ENCODE measurements around the gene GARIN1A. TPM values are rescaled to one million over a fixed set of nuclear protein-coding genes. Genes with fewer than 3 reads are reported as not detected.

The GARIN1A gene
- total and polyA plus RNA-seq, 2 of the 4 experiments (the other 2 are of a cell fraction) = 0.18 to 1.4 TPM

DNA sequence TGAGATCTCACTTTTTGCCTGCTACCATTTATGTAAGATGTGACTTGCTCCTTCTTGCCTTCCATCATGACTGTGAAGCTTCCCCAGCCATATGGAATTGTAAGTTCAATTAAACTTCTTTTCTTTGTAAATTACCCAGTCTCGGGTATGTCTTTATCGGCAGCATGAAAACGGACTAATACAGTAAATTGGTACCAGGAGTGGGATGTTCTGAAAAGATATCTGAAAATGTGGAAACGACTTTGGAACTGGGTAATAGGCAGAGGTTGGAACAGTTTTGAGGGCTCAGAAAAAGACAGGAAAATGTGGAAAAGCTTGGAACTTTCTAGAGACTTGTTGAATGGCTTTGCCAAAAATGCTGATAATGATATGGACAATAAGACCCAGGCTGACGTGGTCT lies 10.6 kb upstream of the GARIN1A start:
- no TSS peak for BruUV-seq (replicated peaks)
- CTCF ChIA-PET = no interaction called here

More for the DNA sequence above, 10.6 kb upstream of the GARIN1A start:
- H4K20me1 ChIP-seq (ENCODE audit: insufficient read depth, low read length) = no peaks in the 10 kb centered on the region
- TF ChIP-seq MAFK (IDR thresholded peaks at IDR 0.05; ENCODE audit: low read depth, low read length) (no peak), MAZ (IDR thresholded peaks at IDR 0.05; ENCODE audit: borderline replicate concordance, low read depth, low read length) (no peak), POLR2A (IDR thresholded peaks at IDR 0.05; ENCODE audit: low read depth, low read length) (no peak), RFX5 (IDR thresholded peaks at IDR 0.05; ENCODE audit: low read depth, low read length) (no peak), CEBPB (IDR thresholded peaks at IDR 0.05; ENCODE audit: low read depth, low read length) (no peak), FOS (IDR thresholded peaks at IDR 0.05; ENCODE audit: low read depth, low read length) (no peak), CHD1 (IDR thresholded peaks at IDR 0.05; ENCODE audit: low read depth, low read length) (no peak), SMC3 (IDR thresholded peaks at IDR 0.05; ENCODE audit: low read depth, low read length) (no peak), NFE2L2 (IDR thresholded peaks at IDR 0.05; ENCODE audit: low read depth, low read length) (no peak), MXI1 (IDR thresholded peaks at IDR 0.05; ENCODE audit: borderline replicate concordance, low read depth, low read length) (no peak), BHLHE40 (IDR thresholded peaks at IDR 0.05; ENCODE audit: low read depth, low read length) (no peak), RAD21 (IDR thresholded peaks at IDR 0.05; ENCODE audit: low read length) (no peak), RCOR1 (IDR thresholded peaks at IDR 0.05; ENCODE audit: insufficient replicate concordance, low read length) (no peak)
- TF ChIP-seq, protein P1, sequence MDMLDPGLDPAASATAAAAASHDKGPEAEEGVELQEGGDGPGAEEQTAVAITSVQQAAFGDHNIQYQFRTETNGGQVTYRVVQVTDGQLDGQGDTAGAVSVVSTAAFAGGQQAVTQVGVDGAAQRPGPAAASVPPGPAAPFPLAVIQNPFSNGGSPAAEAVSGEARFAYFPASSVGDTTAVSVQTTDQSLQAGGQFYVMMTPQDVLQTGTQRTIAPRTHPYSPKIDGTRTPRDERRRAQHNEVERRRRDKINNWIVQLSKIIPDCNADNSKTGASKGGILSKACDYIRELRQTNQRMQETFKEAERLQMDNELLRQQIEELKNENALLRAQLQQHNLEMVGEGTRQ (IDR thresholded peaks at IDR 0.05; ENCODE audit: low read depth, low read length) = no peak
- TF ChIP-seq, protein P2, sequence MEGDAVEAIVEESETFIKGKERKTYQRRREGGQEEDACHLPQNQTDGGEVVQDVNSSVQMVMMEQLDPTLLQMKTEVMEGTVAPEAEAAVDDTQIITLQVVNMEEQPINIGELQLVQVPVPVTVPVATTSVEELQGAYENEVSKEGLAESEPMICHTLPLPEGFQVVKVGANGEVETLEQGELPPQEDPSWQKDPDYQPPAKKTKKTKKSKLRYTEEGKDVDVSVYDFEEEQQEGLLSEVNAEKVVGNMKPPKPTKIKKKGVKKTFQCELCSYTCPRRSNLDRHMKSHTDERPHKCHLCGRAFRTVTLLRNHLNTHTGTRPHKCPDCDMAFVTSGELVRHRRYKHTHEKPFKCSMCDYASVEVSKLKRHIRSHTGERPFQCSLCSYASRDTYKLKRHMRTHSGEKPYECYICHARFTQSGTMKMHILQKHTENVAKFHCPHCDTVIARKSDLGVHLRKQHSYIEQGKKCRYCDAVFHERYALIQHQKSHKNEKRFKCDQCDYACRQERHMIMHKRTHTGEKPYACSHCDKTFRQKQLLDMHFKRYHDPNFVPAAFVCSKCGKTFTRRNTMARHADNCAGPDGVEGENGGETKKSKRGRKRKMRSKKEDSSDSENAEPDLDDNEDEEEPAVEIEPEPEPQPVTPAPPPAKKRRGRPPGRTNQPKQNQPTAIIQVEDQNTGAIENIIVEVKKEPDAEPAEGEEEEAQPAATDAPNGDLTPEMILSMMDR (conservative IDR thresholded peaks at IDR 0.05; ENCODE audit: low read depth, low read length) = no peak
- H3K4me2 ChIP-seq (ENCODE audit: low read depth, low read length) = no peak overlapping the region
- H3K18ac ChIP-seq (ENCODE audit: low read depth, low read length) = no peak overlapping the region
- no peak overlapping the region for H3K56ac ChIP-seq (ENCODE audit: extremely low read depth, insufficient read depth, low read length)
- H2BK15ac ChIP-seq (ENCODE audit: low read depth, low read length) = no peak overlapping the region
- H2BK20ac ChIP-seq (ENCODE audit: low read depth, low read length) = no peak overlapping the region
- in situ Hi-C loops (cut with MboI; ENCODE audit: low sequenced_read_pairs) = no loop called here
- H2AK9ac ChIP-seq (replicated peaks; ENCODE audit: low read depth, low read length, poor library complexity) = no peak overlapping the region
- no peaks in the 10 kb centered on the region for H3K27me3 ChIP-seq (ENCODE audit: control insufficient read depth, insufficient read depth, low read length)
- peaks cover 5% of the 10 kb centered on the region for H3K9me3 ChIP-seq (ENCODE audit: control insufficient read depth, insufficient read depth, low read length)
- H3K9me1 ChIP-seq (ENCODE audit: insufficient read depth, low read length) = no peaks in the 10 kb centered on the region
- POLR2A ChIA-PET (ENCODE audit: unreplicated experiment) = no interaction called here
- H3K4me1 ChIP-seq (ENCODE audit: control insufficient read depth, insufficient read depth, low read length) = no peaks in the 10 kb centered on the region
- no peak overlapping the region for H3K9ac ChIP-seq (ENCODE audit: low read depth, low read length)
- H2BK5ac ChIP-seq (ENCODE audit: low read depth, low read length, poor library complexity, severe bottlenecking) = no peak overlapping the region
- dilution Hi-C loops (cut with HindIII; ENCODE audit: low sequenced_read_pairs, unreplicated experiment) = no loop called here
- H4K5ac ChIP-seq (ENCODE audit: low read depth, low read length) = no peak overlapping the region
- no peak overlapping the region for H3K4ac ChIP-seq (ENCODE audit: low read depth, low read length)
- H3K23ac ChIP-seq (ENCODE audit: low read depth, low read length) = no peak overlapping the region
- DNase-seq (no peak), ATAC-seq (ENCODE audit: low read depth) (no peak)
- no peak overlapping the region for H2BK120ac ChIP-seq (ENCODE audit: low read depth, low read length)
- H3K14ac ChIP-seq (replicated peaks; ENCODE audit: low read depth, low read length) = no peak overlapping the region
- no peak overlapping the region for H4K8ac ChIP-seq (ENCODE audit: low read depth in 2 of 2, low read length in 2 of 2)
- no peak overlapping the region for H2AFZ ChIP-seq (replicated peaks; ENCODE audit: low read length, poor library complexity)
- WGBS, 2 experiments (ENCODE audit: extremely low coverage in 2 of 2, insufficient read length in 1 of 2) = 90% methylated on average over 2 of the region's 5 CpGs; no CpG with 5 or more reads in 1 of the 2 experiments
- intact Hi-C loops (cut with micrococcal nuclease) = no loop called here
- no peak overlapping the region for H3K27ac ChIP-seq (ENCODE audit: insufficient read depth, low read length)
- no peak overlapping the region for H2AK5ac ChIP-seq (ENCODE audit: low read depth, low read length)
- peaks cover 4% of the 10 kb centered on the region; the same call in 1 of the 2 replicates for H3K36me3 ChIP-seq (ENCODE audit: control insufficient read depth, insufficient read depth, low read length)
- H3K79me1 ChIP-seq (ENCODE audit: low read depth in 1 of 2, low read length in 2 of 2) = peaks cover 0 to 6% of the 10 kb centered on the region in 2 experiments; a peak in 1 of 4 replicates
- H4K91ac ChIP-seq (ENCODE audit: insufficient read depth, low read depth, low read length) = no peak overlapping the region
- no peak overlapping the region for H3K4me3 ChIP-seq (ENCODE audit: insufficient read depth, low read depth, low read length)

All from IMR-90 (cell line).